HG03442 (cell line): Measurements from ENCODE around the gene KCNA10.

Experiments used
- ATAC-seq: cut with Tn5 transposase; IDR thresholded peaks from one replicate; pipeline ENCODE4 v1.9.1; 2021; ENCODE audit warnings: mild to moderate bottlenecking, moderate library complexity; ENCODE audit not compliant: unreplicated experiment

Gene KCNA10

GRCh38 chr1:110478886-110479285 is 40.1 kb downstream of the KCNA10 start:
- ATAC-seq: no peak

- no peak for ATAC-seq
Observed at GRCh38 chr1:110477967-110478640, 40.9 kb downstream of the KCNA10 start.

GRCh38 chr1:110477445-110477957 is 41.5 kb downstream of the KCNA10 start:
- no peak for ATAC-seq

GRCh38 chr1:110477041-110477440 is 41.9 kb downstream of the KCNA10 start:
- ATAC-seq: no peak

- ATAC-seq: no peak
Observed at GRCh38 chr1:110476028-110476765, 42.8 kb downstream of the KCNA10 start.

GRCh38 chr1:110475362-110476027 is 43.5 kb downstream of the KCNA10 start:
- ATAC-seq: no peak

- ATAC-seq: no peak
Observed at GRCh38 chr1:110474444-110474843, 44.5 kb downstream of the KCNA10 start.

GRCh38 chr1:110472546-110472945 is 46.4 kb downstream of the KCNA10 start:
- ATAC-seq: no peak

- no peak for ATAC-seq
Observed at GRCh38 chr1:110471131-110471530, 47.8 kb downstream of the KCNA10 start.
